Measurements from ENCODE around the gene PTBP3. TPM values are rescaled to one million over a fixed set of nuclear protein-coding genes. Genes with fewer than 3 reads are reported as not detected.

PTBP3 gene
- total RNA-seq, 1 donor from 2014 or later, result 56.7 TPM

- H3K4me3 Mint-ChIP-seq (ENCODE audit: unreplicated experiment), result peak overlapping the region; percentile 86
- no peak for TF ChIP-seq CTCF (IDR thresholded peaks at IDR 0.05)
- no peaks in the 10 kb centered on the region for H3K9me3 Mint-ChIP-seq (ENCODE audit: low read depth)
- DNase-seq (ENCODE audit: low spot score), result no peak
- H3K36me3 Mint-ChIP-seq (ENCODE audit: low read depth), result no peaks in the 10 kb centered on the region
- peak overlapping the region; percentile 88 for H3K27ac Mint-ChIP-seq (ENCODE audit: unreplicated experiment)
- H3K4me1 Mint-ChIP-seq (ENCODE audit: low read depth), result peaks cover 44% of the 10 kb centered on the region
- H3K27me3 Mint-ChIP-seq (ENCODE audit: low read depth), result no peaks in the 10 kb centered on the region
Measured at GRCh38 chr9:112332214-112332613, 1.2 kb downstream of the PTBP3 start.

- H3K36me3 Mint-ChIP-seq (ENCODE audit: low read depth), result no peaks in the 10 kb centered on the region
- TF ChIP-seq CTCF (IDR thresholded peaks at IDR 0.05), result no peak
- DNase-seq (ENCODE audit: low spot score), result no peak
- peak overlapping the region; percentile 86 for H3K4me3 Mint-ChIP-seq (ENCODE audit: unreplicated experiment)
- no peaks in the 10 kb centered on the region for H3K27me3 Mint-ChIP-seq (ENCODE audit: low read depth)
- no peaks in the 10 kb centered on the region for H3K9me3 Mint-ChIP-seq (ENCODE audit: low read depth)
- peaks cover 44% of the 10 kb centered on the region for H3K4me1 Mint-ChIP-seq (ENCODE audit: low read depth)
- peak overlapping the region; percentile 88 for H3K27ac Mint-ChIP-seq (ENCODE audit: unreplicated experiment)
Measured at GRCh38 chr9:112331674-112331952, 1.8 kb downstream of the PTBP3 start.

- Mint-ChIP-seq H3K27ac (ENCODE audit: unreplicated experiment) (no peak overlapping the region), H3K9me3 (ENCODE audit: low read depth) (peaks cover 5% of the 10 kb centered on the region), H3K36me3 (ENCODE audit: low read depth) (no peaks in the 10 kb centered on the region), H3K4me3 (ENCODE audit: unreplicated experiment) (no peak overlapping the region), H3K27me3 (ENCODE audit: low read depth) (no peaks in the 10 kb centered on the region), H3K4me1 (ENCODE audit: low read depth) (peaks cover 59% of the 10 kb centered on the region)
- no peak for TF ChIP-seq CTCF (IDR thresholded peaks at IDR 0.05)
- no peak for DNase-seq (ENCODE audit: low spot score)
Measured at GRCh38 chr9:112328545-112328944, 4.9 kb downstream of the PTBP3 start.

GRCh38 chr9:112327718-112328450 lies 5.5 kb downstream of the PTBP3 start:
- H3K4me1 Mint-ChIP-seq (ENCODE audit: low read depth), result peaks cover 63% of the 10 kb centered on the region
- no peak overlapping the region for H3K4me3 Mint-ChIP-seq (ENCODE audit: unreplicated experiment)
- no peaks in the 10 kb centered on the region for H3K27me3 Mint-ChIP-seq (ENCODE audit: low read depth)
- peaks cover 8% of the 10 kb centered on the region for H3K9me3 Mint-ChIP-seq (ENCODE audit: low read depth)
- no peaks in the 10 kb centered on the region for H3K36me3 Mint-ChIP-seq (ENCODE audit: low read depth)
- TF ChIP-seq CTCF (IDR thresholded peaks at IDR 0.05), result no peak
- no peak for DNase-seq (ENCODE audit: low spot score)
- peak overlapping the region; percentile 81 for H3K27ac Mint-ChIP-seq (ENCODE audit: unreplicated experiment)

- no peak for DNase-seq (ENCODE audit: low spot score)
- no peaks in the 10 kb centered on the region for H3K27me3 Mint-ChIP-seq (ENCODE audit: low read depth)
- TF ChIP-seq CTCF (IDR thresholded peaks at IDR 0.05), result no peak
- no peak overlapping the region for H3K4me3 Mint-ChIP-seq (ENCODE audit: unreplicated experiment)
- H3K27ac Mint-ChIP-seq (ENCODE audit: unreplicated experiment), result no peak overlapping the region
- H3K36me3 Mint-ChIP-seq (ENCODE audit: low read depth), result peaks cover 2% of the 10 kb centered on the region
- H3K9me3 Mint-ChIP-seq (ENCODE audit: low read depth), result peaks cover 10% of the 10 kb centered on the region
- peaks cover 59% of the 10 kb centered on the region for H3K4me1 Mint-ChIP-seq (ENCODE audit: low read depth)
Measured at GRCh38 chr9:112326194-112326593, 7.2 kb downstream of the PTBP3 start.
